CD4-positive, alpha-beta T cell (primary cell): ENCODE measurements around the gene SAA1. TPM values are rescaled to one million over a fixed set of nuclear protein-coding genes. Genes with fewer than 3 reads are reported as not detected.

ENCODE experiments used
- ATAC-seq: fragments of 200-7000 bp; cut with Tn5 transposase; one replicate; pipeline ENCODE4 v1.10.0; 2022; ENCODE audit warnings: mild to moderate bottlenecking; ENCODE audit not compliant: poor library complexity
- CTCF ChIA-PET: fragments of 350-600 bp; sonication (Branson Sonifier 250); formaldehyde crosslinking; loops from one replicate; lab custom pipeline; 2021; ENCODE audit warnings: antibody characterized with exemption, inconsistent platforms; lab: Charles Lee
- POLR2A ChIA-PET: fragments of 350-600 bp; sonication (Branson Sonifier 250); formaldehyde crosslinking; loops from one replicate; lab custom pipeline; 2021; ENCODE audit warnings: antibody characterized with exemption, inconsistent platforms; lab: Charles Lee
- DNase-seq, 14 experiments: peaks; one replicate each; pipeline ENCODE4 v3.0.0-alpha.2; 2013 to 2020; ENCODE audit warnings: mixed read lengths in 2 of 14
- H3K27ac ChIP-seq, 2 donors: one replicate each; pipeline versions ENCODE4 v1.5.1 to v1.7.0; 2013; ENCODE audit warnings: low read length in 2 of 2, low read depth in 1 of 2, mild to moderate bottlenecking in 1 of 2
- H3K27me3 ChIP-seq, 2 experiments: 1 replicate in 1 of 2; 2 replicates in 1 of 2; pipeline versions ENCODE4 v1.6.1 to v1.7.0; 2013; ENCODE audit warnings: low read length in 2 of 2, control low read depth in 1 of 2, mild to moderate bottlenecking in 1 of 2, moderate library complexity in 1 of 2; ENCODE audit not compliant: insufficient read depth in 2 of 2, control insufficient read depth in 1 of 2
- H3K36me3 ChIP-seq: one replicate; pipeline ENCODE4 v1.6.1; 2013; ENCODE audit warnings: low read length, control low read depth; ENCODE audit not compliant: insufficient read depth
- H3K4me1 ChIP-seq: one replicate; pipeline ENCODE4 v1.6.1; 2013; ENCODE audit warnings: low read length, control low read depth; ENCODE audit not compliant: insufficient read depth
- H3K4me3 ChIP-seq: one replicate; pipeline ENCODE4 v1.5.1; 2013; ENCODE audit warnings: mild to moderate bottlenecking, low read length, moderate library complexity
- H3K9me3 ChIP-seq, 2 experiments: 1 replicate in 1 of 2; 2 replicates in 1 of 2; pipeline versions ENCODE4 v1.6.1 to v1.7.0; 2013; ENCODE audit warnings: low read length in 2 of 2, mild to moderate bottlenecking in 2 of 2, control low read depth in 1 of 2, moderate library complexity in 1 of 2; ENCODE audit not compliant: control insufficient read depth in 1 of 2, insufficient read depth in 1 of 2
- H3K27ac Mint-ChIP-seq: one replicate; pipeline ENCODE4 v1.8.0; 2020; ENCODE audit warnings: mixed read lengths
- H3K27me3 Mint-ChIP-seq: one replicate; pipeline ENCODE4 v1.8.0; 2021; ENCODE audit warnings: mixed read lengths
- H3K36me3 Mint-ChIP-seq: one replicate; pipeline ENCODE4 v1.8.0; 2021; ENCODE audit warnings: low read depth, mixed read lengths
- H3K4me1 Mint-ChIP-seq: one replicate; pipeline ENCODE4 v1.8.0; 2021; ENCODE audit warnings: low read depth, mixed read lengths
- H3K4me3 Mint-ChIP-seq: one replicate; pipeline ENCODE4 v1.8.0; 2020; ENCODE audit warnings: mild to moderate bottlenecking, mixed read lengths
- H3K9me3 Mint-ChIP-seq: one replicate; pipeline ENCODE4 v1.8.0; 2020; ENCODE audit warnings: mixed read lengths
- intact Hi-C, 2 experiments: fragments of 100-400 bp; cut with DNase I in 1 of 2; cut with micrococcal nuclease in 1 of 2; formaldehyde crosslinking; loops; one replicate each; pipeline versions ENCODE4 v1.15.1 to v1.9.0; 2023 to 2025; cut with DNase I, micrococcal nuclease
- polyA plus RNA-seq, 2 donors: library from polyadenylated mRNA; unstranded; fragments of 120-200 nt; gene quantifications; one replicate each; pipeline ENCODE4 v1.2.1, GENCODE V29; 2013
- total RNA-seq, 174 experiments: library from RNA in 2 of 174; stranded (reverse) in 2 of 174; gene quantifications; one replicate each; pipeline ENCODE4 v1.2.3 and lab custom pipeline; 2021 to 2026
- TF ChIP-seq, protein P1 (sequence below): fragments of 200-600 bp; IDR thresholded peaks from one replicate; pipeline ENCODE4 v1.8.0; 2022; ENCODE audit warnings: antibody characterized with exemption, mild to moderate bottlenecking

The SAA1 gene
- total RNA-seq: not detected
- polyA plus RNA-seq (2013, experiment 1 of 2): not detected
- polyA plus RNA-seq (2013, experiment 2 of 2): not detected
- total RNA-seq (lab: John Stamatoyannopoulos, UW): 0 to 0.08 (median 0) reads per million in 172 experiments

DNA sequence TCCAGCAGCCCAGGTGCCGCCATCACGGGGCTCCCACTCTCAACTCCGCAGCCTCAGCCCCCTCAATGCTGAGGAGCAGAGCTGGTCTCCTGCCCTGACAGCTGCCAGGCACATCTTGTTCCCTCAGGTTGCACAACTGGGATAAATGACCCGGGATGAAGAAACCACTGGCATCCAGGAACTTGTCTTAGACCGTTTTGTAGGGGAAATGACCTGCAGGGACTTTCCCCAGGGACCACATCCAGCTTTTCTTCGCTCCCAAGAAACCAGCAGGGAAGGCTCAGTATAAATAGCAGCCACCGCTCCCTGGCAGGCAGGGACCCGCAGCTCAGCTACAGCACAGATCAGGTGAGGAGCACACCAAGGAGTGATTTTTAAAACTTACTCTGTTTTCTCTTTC lies at the start of gene SAA1:
SAA1 (plus strand) TSS at position 316 of the 400 bp plus-strand sequence. CDS start 624 bp downstream, outside the sequence.
- ChIA-PET POLR2A (no interaction called here), CTCF (no interaction called here)
- Histone ChIP-seq H3K27ac (no peak within 1 kb of the TSS), H3K4me3 (no peak within 1 kb of the TSS), H3K4me1 (peaks cover 2% of the 10 kb centered on the region), H3K9me3 (no peaks in the 10 kb centered on the region), H3K36me3 (no peaks in the 10 kb centered on the region), H3K27me3 (no peaks in the 10 kb centered on the region)
- H3K36me3 Mint-ChIP-seq: no peaks in the 10 kb centered on the region
- no peak for DNase-seq
- TF ChIP-seq, protein P1, sequence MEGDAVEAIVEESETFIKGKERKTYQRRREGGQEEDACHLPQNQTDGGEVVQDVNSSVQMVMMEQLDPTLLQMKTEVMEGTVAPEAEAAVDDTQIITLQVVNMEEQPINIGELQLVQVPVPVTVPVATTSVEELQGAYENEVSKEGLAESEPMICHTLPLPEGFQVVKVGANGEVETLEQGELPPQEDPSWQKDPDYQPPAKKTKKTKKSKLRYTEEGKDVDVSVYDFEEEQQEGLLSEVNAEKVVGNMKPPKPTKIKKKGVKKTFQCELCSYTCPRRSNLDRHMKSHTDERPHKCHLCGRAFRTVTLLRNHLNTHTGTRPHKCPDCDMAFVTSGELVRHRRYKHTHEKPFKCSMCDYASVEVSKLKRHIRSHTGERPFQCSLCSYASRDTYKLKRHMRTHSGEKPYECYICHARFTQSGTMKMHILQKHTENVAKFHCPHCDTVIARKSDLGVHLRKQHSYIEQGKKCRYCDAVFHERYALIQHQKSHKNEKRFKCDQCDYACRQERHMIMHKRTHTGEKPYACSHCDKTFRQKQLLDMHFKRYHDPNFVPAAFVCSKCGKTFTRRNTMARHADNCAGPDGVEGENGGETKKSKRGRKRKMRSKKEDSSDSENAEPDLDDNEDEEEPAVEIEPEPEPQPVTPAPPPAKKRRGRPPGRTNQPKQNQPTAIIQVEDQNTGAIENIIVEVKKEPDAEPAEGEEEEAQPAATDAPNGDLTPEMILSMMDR: no peak
- intact Hi-C loops: loop anchor here in 1 of 2 experiments (1.0 kb wide), 1 partner anchor 19 kb away; no protein-coding TSS in a partner anchor
- ATAC-seq: no peak
- no peak within 1 kb of the TSS for H3K4me3 Mint-ChIP-seq
- H3K9me3 Mint-ChIP-seq: no peaks in the 10 kb centered on the region
- H3K27me3 Mint-ChIP-seq: no peaks in the 10 kb centered on the region
- no peaks in the 10 kb centered on the region for H3K4me1 Mint-ChIP-seq
- no peak within 1 kb of the TSS for H3K27ac Mint-ChIP-seq

DNA sequence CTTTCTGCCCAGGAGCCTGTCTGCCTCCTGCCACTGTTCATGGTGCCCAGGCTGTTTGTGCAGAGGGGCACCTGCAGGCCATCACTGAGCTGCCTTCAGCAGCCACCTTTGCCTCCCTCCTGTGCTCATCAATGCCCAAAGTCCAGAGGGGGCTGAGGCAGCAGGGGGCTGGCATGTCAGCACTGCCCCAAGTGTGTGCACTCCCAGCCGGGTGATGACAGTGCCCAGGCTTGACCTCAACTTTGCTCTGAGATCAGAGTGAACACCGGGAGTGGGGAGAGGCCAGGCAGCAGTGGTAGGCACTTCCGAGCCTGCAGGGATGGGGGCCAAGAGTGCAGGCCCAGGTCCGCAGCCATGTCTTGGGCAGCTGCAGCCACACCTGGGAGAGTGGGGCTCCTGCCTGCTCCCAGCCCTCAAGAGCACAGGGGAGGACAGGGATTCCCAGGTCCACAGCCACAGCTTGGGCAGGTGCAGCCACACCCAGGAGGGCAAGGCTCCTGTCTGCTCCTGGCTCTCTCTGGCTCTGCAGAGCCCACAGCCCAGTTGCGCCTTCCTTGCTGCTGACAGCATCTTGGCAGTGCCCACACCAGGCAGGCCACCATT lies 44.7 kb upstream of the SAA1 start:
- ChIA-PET CTCF (interaction anchor here (0.6 kb wide), 1 partner anchor 1018 kb away, joined by 3 read pairs; no protein-coding TSS in a partner anchor), POLR2A (no interaction called here)
- no peak for ATAC-seq
- Mint-ChIP-seq H3K4me1 (no peaks in the 10 kb centered on the region), H3K27me3 (peaks cover 9% of the 10 kb centered on the region), H3K27ac (no peak overlapping the region), H3K9me3 (peaks cover 4% of the 10 kb centered on the region), H3K4me3 (no peak overlapping the region), H3K36me3 (no peaks in the 10 kb centered on the region)
- H3K27me3 ChIP-seq: no peaks in the 10 kb centered on the region
- H3K36me3 ChIP-seq: no peaks in the 10 kb centered on the region
- TF ChIP-seq, protein P1: no peak
- peaks cover 0 to 11% of the 10 kb centered on the region in 2 experiments for H3K9me3 ChIP-seq
- no peak overlapping the region for H3K4me3 ChIP-seq
- intact Hi-C loops: no loop called here
- no peak for DNase-seq
- H3K4me1 ChIP-seq: no peaks in the 10 kb centered on the region
- H3K27ac ChIP-seq: no peak overlapping the region

DNA sequence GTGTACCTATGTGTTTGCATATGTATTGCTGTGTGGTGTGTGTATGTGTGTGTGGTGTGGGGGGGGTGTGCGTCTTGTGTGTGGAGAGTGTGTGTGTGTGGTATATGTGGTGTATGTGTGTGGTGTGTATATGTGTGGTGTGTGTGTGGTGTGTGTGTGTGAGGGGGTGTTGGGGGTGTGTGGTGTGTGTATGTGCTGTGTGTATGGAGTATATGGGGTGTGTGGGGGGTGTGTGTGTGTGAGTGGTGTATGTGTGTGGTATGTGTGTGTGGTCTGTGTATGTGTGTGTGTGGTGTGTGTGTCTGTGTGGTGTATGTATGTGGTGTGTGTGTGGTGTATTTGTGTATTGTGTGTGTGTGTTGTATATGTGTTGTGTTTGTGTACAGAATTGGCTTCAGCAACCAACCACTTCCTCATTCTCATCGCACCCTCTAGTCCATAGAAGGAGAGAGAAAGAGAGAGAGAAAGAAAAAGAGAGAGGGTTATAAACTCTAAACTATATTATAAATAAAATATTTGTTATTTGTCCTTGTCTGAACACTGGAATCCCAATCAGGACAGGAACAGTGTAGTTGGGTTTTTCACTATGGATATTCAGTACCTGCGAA lies 43.1 kb upstream of the SAA1 start:
- Histone ChIP-seq H3K27ac (no peak overlapping the region), H3K4me3 (no peak overlapping the region), H3K4me1 (no peaks in the 10 kb centered on the region), H3K36me3 (no peaks in the 10 kb centered on the region), H3K27me3 (no peaks in the 10 kb centered on the region), H3K9me3 (peaks cover 0 to 11% of the 10 kb centered on the region in 2 experiments)
- Mint-ChIP-seq H3K4me1 (no peaks in the 10 kb centered on the region), H3K4me3 (no peak overlapping the region), H3K36me3 (no peaks in the 10 kb centered on the region), H3K27me3 (peaks cover 5% of the 10 kb centered on the region), H3K27ac (no peak overlapping the region), H3K9me3 (peaks cover 4% of the 10 kb centered on the region)
- POLR2A ChIA-PET: no interaction called here
- TF ChIP-seq, protein P1: no peak
- intact Hi-C loops: no loop called here
- no peak for DNase-seq
- CTCF ChIA-PET: no interaction called here
- ATAC-seq: no peak
